ENCODE data around the gene GRPEL1.

The GRPEL1 gene

GRCh38 chr4:7073059-7073458 lies 5.2 kb upstream of the GRPEL1 start:
- H3K4me3 ChIP-seq (ENCODE audit: low read depth, low read length): no peak overlapping the region
- no peak for TF ChIP-seq CTCF (IDR thresholded peaks at IDR 0.05; ENCODE audit: control insufficient read depth, extremely low read depth, insufficient read depth)
- DNase-seq (ENCODE audit: low read depth): no peak

GRCh38 chr4:7070729-7071511 lies 3.1 kb upstream of the GRPEL1 start:
- TF ChIP-seq CTCF (IDR thresholded peaks at IDR 0.05; ENCODE audit: control insufficient read depth, extremely low read depth, insufficient read depth): peak; percentile 98
- DNase-seq (ENCODE audit: low read depth): peak; percentile 80
- no peak overlapping the region for H3K4me3 ChIP-seq (ENCODE audit: low read depth, low read length)

GRCh38 chr4:7068883-7069282 lies 1.0 kb upstream of the GRPEL1 start:
- peak overlapping the region; percentile 93 for H3K4me3 ChIP-seq (ENCODE audit: low read depth, low read length)
- TF ChIP-seq CTCF (IDR thresholded peaks at IDR 0.05; ENCODE audit: control insufficient read depth, extremely low read depth, insufficient read depth): no peak
- DNase-seq (ENCODE audit: low read depth): no peak

- TF ChIP-seq CTCF (IDR thresholded peaks at IDR 0.05; ENCODE audit: control insufficient read depth, extremely low read depth, insufficient read depth): no peak
- no peak for DNase-seq (ENCODE audit: low read depth)
- H3K4me3 ChIP-seq (ENCODE audit: low read depth, low read length): peak overlapping the region; percentile 93
Measured at GRCh38 chr4:7068279-7068842, 497 bp upstream of the GRPEL1 start.

GRCh38 chr4:7067126-7067451 lies 775 bp downstream of the GRPEL1 start:
- DNase-seq (ENCODE audit: low read depth): no peak
- peak overlapping the region; percentile 93 for H3K4me3 ChIP-seq (ENCODE audit: low read depth, low read length)
- no peak for TF ChIP-seq CTCF (IDR thresholded peaks at IDR 0.05; ENCODE audit: control insufficient read depth, extremely low read depth, insufficient read depth)

GRCh38 chr4:7066493-7066892 lies 1.4 kb downstream of the GRPEL1 start:
- H3K4me3 ChIP-seq (ENCODE audit: low read depth, low read length): peak overlapping the region; percentile 93
- no peak for TF ChIP-seq CTCF (IDR thresholded peaks at IDR 0.05; ENCODE audit: control insufficient read depth, extremely low read depth, insufficient read depth)
- DNase-seq (ENCODE audit: low read depth): no peak

- DNase-seq (ENCODE audit: low read depth): no peak
- peak overlapping the region; percentile 93; the same call in 1 of the 2 replicates for H3K4me3 ChIP-seq (ENCODE audit: low read depth, low read length)
- no peak for TF ChIP-seq CTCF (IDR thresholded peaks at IDR 0.05; ENCODE audit: control insufficient read depth, extremely low read depth, insufficient read depth)
Measured at GRCh38 chr4:7066006-7066405, 1.9 kb downstream of the GRPEL1 start.
